Mammary epithelial cell (primary cell): Measurements from ENCODE around the gene TBC1D2.

Source experiments
- EZH2 ChIP-seq: IDR thresholded peaks from 2 replicates; pipeline ENCODE4 v1.6.1; 2012; ENCODE audit warnings: low read length, inconsistent platforms, borderline replicate concordance
- TF ChIP-seq, protein P1 (sequence below), 2 donors: IDR thresholded peaks in 1 of 2; conservative IDR thresholded peaks in 1 of 2; 2 replicates each; pipeline ENCODE4 v1.5.1; 2011 to 2012; ENCODE audit warnings: inconsistent platforms in 2 of 2, low read length in 2 of 2, mild to moderate bottlenecking in 2 of 2, control low read depth in 1 of 2, low read depth in 1 of 2; ENCODE audit not compliant: insufficient read depth in 1 of 2; ENCODE audit errors: extremely low read depth in 1 of 2

DNA sequence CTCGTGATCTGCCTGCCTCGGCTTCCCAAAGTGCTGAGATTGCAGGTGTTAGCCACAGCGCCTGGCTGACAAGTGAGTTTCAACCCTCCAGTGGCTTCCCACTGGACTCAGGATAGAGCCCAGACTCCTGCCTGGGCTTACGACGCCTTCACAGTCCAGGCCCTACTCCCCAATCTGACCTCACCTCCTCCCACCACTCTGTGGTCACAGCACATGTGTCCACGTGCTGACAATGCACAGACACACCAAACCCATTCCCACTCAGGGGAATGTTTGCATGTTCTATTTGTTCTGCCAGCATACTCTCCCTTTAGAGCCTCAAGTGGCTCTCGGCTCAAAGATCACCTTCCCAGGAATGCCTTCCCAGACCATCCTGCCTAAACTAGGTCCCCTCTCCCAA lies 105.3 kb downstream of the TBC1D2 start:
- TF ChIP-seq, protein P1, sequence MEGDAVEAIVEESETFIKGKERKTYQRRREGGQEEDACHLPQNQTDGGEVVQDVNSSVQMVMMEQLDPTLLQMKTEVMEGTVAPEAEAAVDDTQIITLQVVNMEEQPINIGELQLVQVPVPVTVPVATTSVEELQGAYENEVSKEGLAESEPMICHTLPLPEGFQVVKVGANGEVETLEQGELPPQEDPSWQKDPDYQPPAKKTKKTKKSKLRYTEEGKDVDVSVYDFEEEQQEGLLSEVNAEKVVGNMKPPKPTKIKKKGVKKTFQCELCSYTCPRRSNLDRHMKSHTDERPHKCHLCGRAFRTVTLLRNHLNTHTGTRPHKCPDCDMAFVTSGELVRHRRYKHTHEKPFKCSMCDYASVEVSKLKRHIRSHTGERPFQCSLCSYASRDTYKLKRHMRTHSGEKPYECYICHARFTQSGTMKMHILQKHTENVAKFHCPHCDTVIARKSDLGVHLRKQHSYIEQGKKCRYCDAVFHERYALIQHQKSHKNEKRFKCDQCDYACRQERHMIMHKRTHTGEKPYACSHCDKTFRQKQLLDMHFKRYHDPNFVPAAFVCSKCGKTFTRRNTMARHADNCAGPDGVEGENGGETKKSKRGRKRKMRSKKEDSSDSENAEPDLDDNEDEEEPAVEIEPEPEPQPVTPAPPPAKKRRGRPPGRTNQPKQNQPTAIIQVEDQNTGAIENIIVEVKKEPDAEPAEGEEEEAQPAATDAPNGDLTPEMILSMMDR (conservative IDR thresholded peaks at IDR 0.05 in 1 of 2, IDR thresholded peaks at IDR 0.05 in 1 of 2; ENCODE audit: extremely low read depth in 1 of 2, insufficient read depth in 1 of 2, low read depth in 1 of 2, low read length in 2 of 2), result no peak
- no peak for TF ChIP-seq EZH2
